H9 (cell line): ENCODE measurements around the gene FBXO34. TPM values are rescaled to one million over a fixed set of nuclear protein-coding genes. Genes with fewer than 3 reads are reported as not detected.

ENCODE experiments used
- DNase-seq: peaks from one replicate; pipeline ENCODE4 v3.0.0-alpha.2; 2017
- H2AFZ ChIP-seq: one replicate; pipeline ENCODE4 v1.6.1; 2013; ENCODE audit warnings: mild to moderate bottlenecking, low read length, control low read depth, moderate library complexity
- H2AK5ac ChIP-seq: 2 replicates; pipeline ENCODE4 v1.6.1; 2013; ENCODE audit warnings: low read length, control low read depth, mixed read lengths; ENCODE audit not compliant: insufficient read length
- H2BK120ac ChIP-seq: one replicate; pipeline ENCODE4 v1.6.1; 2013; ENCODE audit warnings: low read depth, mild to moderate bottlenecking, low read length, control low read depth, inconsistent platforms; ENCODE audit not compliant: poor library complexity, severe bottlenecking
- H2BK12ac ChIP-seq: 2 replicates; pipeline ENCODE4 v1.6.1; 2013; ENCODE audit warnings: low read length, control low read depth, mixed read lengths, low read depth; ENCODE audit not compliant: insufficient read length
- H2BK15ac ChIP-seq: 2 replicates; pipeline ENCODE4 v1.6.1; 2013; ENCODE audit warnings: low read depth, low read length, control low read depth
- H2BK20ac ChIP-seq: one replicate; pipeline ENCODE4 v1.6.1; 2013; ENCODE audit warnings: low read depth, mild to moderate bottlenecking, low read length, control low read depth, inconsistent platforms; ENCODE audit not compliant: poor library complexity, severe bottlenecking
- H2BK5ac ChIP-seq: 2 replicates; pipeline ENCODE4 v1.6.1; 2013; ENCODE audit warnings: low read length, control low read depth, mixed read lengths; ENCODE audit not compliant: insufficient read length
- H3K14ac ChIP-seq: 2 replicates; pipeline ENCODE4 v1.6.1; 2013; ENCODE audit warnings: low read length, control low read depth; ENCODE audit not compliant: insufficient read depth
- H3K18ac ChIP-seq: 2 replicates; pipeline ENCODE4 v1.6.1; 2013; ENCODE audit warnings: low read depth, mild to moderate bottlenecking, mixed read lengths, low read length, control low read depth; ENCODE audit not compliant: insufficient read length
- H3K23ac ChIP-seq: 2 replicates; pipeline ENCODE4 v1.6.1; 2013; ENCODE audit warnings: low read length, control low read depth, mixed read lengths, low read depth; ENCODE audit not compliant: insufficient read length
- H3K23me2 ChIP-seq: 2 replicates; pipeline ENCODE4 v1.6.1; 2013; ENCODE audit warnings: low read depth, mild to moderate bottlenecking, mixed read lengths, low read length, control low read depth; ENCODE audit not compliant: insufficient read length, poor library complexity, severe bottlenecking
- H3K27ac ChIP-seq: 2 replicates; pipeline ENCODE4 v1.5.1; 2013; ENCODE audit warnings: low read length, control low read depth, mixed read lengths, low read depth; ENCODE audit not compliant: insufficient read length
- H3K27me3 ChIP-seq: 2 replicates; pipeline ENCODE4 v1.6.1; 2013; ENCODE audit warnings: low read length, control low read depth, inconsistent platforms; ENCODE audit not compliant: insufficient read depth
- H3K4ac ChIP-seq: 2 replicates; pipeline ENCODE4 v1.6.1; 2013; ENCODE audit warnings: low read depth, mild to moderate bottlenecking, control low read depth, inconsistent platforms, low read length, moderate library complexity
- H3K4me1 ChIP-seq: 2 replicates; pipeline ENCODE4 v1.6.1; 2013; ENCODE audit warnings: low read length, control low read depth, inconsistent platforms; ENCODE audit not compliant: insufficient read depth
- H3K4me2 ChIP-seq: 2 replicates; pipeline ENCODE4 v1.6.1; 2013; ENCODE audit warnings: low read length, control low read depth, mixed read lengths; ENCODE audit not compliant: insufficient read length, insufficient read depth
- H3K56ac ChIP-seq: 2 replicates; pipeline ENCODE4 v1.6.1; 2013; ENCODE audit warnings: low read depth, mild to moderate bottlenecking, mixed read lengths, low read length, control low read depth; ENCODE audit not compliant: insufficient read length
- H3K79me1 ChIP-seq: 2 replicates; pipeline ENCODE4 v1.6.1; 2013; ENCODE audit warnings: low read depth, mild to moderate bottlenecking, moderate library complexity, low read length, control low read depth, inconsistent platforms; ENCODE audit not compliant: insufficient read depth, poor library complexity, severe bottlenecking
- H3K79me2 ChIP-seq: 2 replicates; pipeline ENCODE4 v1.6.1; 2013; ENCODE audit warnings: low read length, control low read depth, inconsistent platforms; ENCODE audit not compliant: insufficient read depth
- H3K9ac ChIP-seq: 2 replicates; pipeline ENCODE4 v1.6.1; 2013; ENCODE audit warnings: low read length, control low read depth, mixed read lengths; ENCODE audit not compliant: insufficient read length; ENCODE audit errors: extremely low read depth
- H3K9me3 ChIP-seq: one replicate; pipeline ENCODE4 v1.6.1; 2013; ENCODE audit warnings: low read depth, low read length, inconsistent platforms; ENCODE audit not compliant: control insufficient read depth
- H3T11ph ChIP-seq: one replicate; pipeline ENCODE4 v1.6.1; 2013; ENCODE audit warnings: mild to moderate bottlenecking, low read length, control low read depth, inconsistent platforms
- H4K20me1 ChIP-seq: one replicate; pipeline ENCODE4 v1.6.1; 2013; ENCODE audit not compliant: control insufficient read depth, insufficient read length, insufficient read depth
- H4K5ac ChIP-seq: 2 replicates; pipeline ENCODE4 v1.6.1; 2013; ENCODE audit warnings: low read depth, mild to moderate bottlenecking, mixed read lengths, low read length, control low read depth; ENCODE audit not compliant: insufficient read length
- H4K8ac ChIP-seq: replicated peaks from 2 replicates; pipeline ENCODE4 v1.6.1; 2013; ENCODE audit warnings: low read length, control low read depth, mixed read lengths, low read depth; ENCODE audit not compliant: insufficient read length
- H4K91ac ChIP-seq: 2 replicates; pipeline ENCODE4 v1.6.1; 2013; ENCODE audit warnings: low read depth, mild to moderate bottlenecking, moderate library complexity, mixed read lengths, low read length, control low read depth; ENCODE audit not compliant: insufficient read length
- H3K27ac Mint-ChIP-seq, 3 experiments: 2 replicates in 2 of 3; 3 replicates in 1 of 3; pipeline ENCODE4 v1.8.0; 2020 to 2021; ENCODE audit warnings: mixed read lengths in 3 of 3, mild to moderate bottlenecking in 1 of 3, moderate library complexity in 1 of 3
- H3K27me3 Mint-ChIP-seq: 2 replicates; pipeline ENCODE4 v1.8.0; 2021; ENCODE audit warnings: low read depth, mild to moderate bottlenecking, moderate library complexity, mixed read lengths
- H3K36me3 Mint-ChIP-seq, 3 experiments: 2 replicates in 2 of 3; 3 replicates in 1 of 3; pipeline ENCODE4 v1.8.0; 2020 to 2021; ENCODE audit warnings: low read depth in 3 of 3, mixed read lengths in 3 of 3; ENCODE audit not compliant: insufficient read depth in 1 of 3
- H3K4me1 Mint-ChIP-seq, 2 experiments: 2 replicates each; pipeline ENCODE4 v1.8.0; 2020; ENCODE audit warnings: mixed read lengths in 2 of 2
- H3K4me3 Mint-ChIP-seq, 2 experiments: 2 replicates in 1 of 2; 3 replicates in 1 of 2; pipeline ENCODE4 v1.8.0; 2020 to 2021; ENCODE audit warnings: mild to moderate bottlenecking in 2 of 2, mixed read lengths in 2 of 2, moderate library complexity in 1 of 2
- H3K9me3 Mint-ChIP-seq, 2 experiments: 2 replicates in 1 of 2; 3 replicates in 1 of 2; pipeline ENCODE4 v1.8.0; 2020; ENCODE audit warnings: mild to moderate bottlenecking in 2 of 2, mixed read lengths in 2 of 2, moderate library complexity in 1 of 2
- CTCF ChIP-seq: fragments of 200-600 bp; sonication (generic); conservative IDR thresholded peaks from 3 replicates; pipeline ENCODE4 v1.8.0; 2021; ENCODE audit warnings: antibody characterized with exemption, mild to moderate bottlenecking
- WGBS: extraction: QIAGEN DNeasy Blood & Tissue Kit; methylation state at CpG from one replicate; pipeline ENCODE4 v1.1.7; 2013; ENCODE audit warnings: missing lambda C conversion rate, low lambda C conversion rate, mixed read lengths; ENCODE audit not compliant: insufficient read length; ENCODE audit errors: extremely low coverage; 5-methylcytosine and 5-hydroxymethylcytosine counted together
- total RNA-seq: library from RNA; stranded (reverse); gene quantifications from 2 replicates; pipeline ENCODE4 v1.2.1, GENCODE V29; 2021

FBXO34 gene
- total RNA-seq, 1 experiment from 2014 or later: 12.0 TPM

DNA sequence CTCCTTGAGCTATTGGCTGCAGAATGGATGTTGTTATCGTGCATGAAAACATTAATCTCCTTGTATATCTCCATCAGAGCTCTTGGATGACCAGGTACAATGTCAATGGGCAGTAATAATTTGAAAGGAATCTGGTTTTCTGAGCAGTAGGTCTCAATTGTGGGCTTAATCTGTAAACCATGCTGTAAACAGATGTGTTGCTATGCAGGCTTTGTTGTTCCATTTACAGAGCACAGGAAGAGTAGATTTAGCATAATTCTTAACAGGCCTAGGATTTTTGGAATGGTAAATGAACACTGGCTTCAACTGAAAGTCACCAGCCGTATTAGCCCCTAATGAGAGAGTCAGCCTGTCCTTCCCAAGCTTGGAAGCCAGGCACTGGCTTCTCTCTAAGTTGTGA, 90.0 kb downstream of the FBXO34 start:
- no peaks in the 10 kb centered on the region for H3K4me1 Mint-ChIP-seq
- H3K27me3 Mint-ChIP-seq: no peaks in the 10 kb centered on the region
- Histone ChIP-seq H2BK15ac (no peak overlapping the region), H3K27ac (no peak overlapping the region), H4K91ac (no peak overlapping the region), H3K14ac (no peak overlapping the region), H3K4me1 (no peaks in the 10 kb centered on the region), H2BK12ac (no peak overlapping the region), H3K56ac (no peak overlapping the region), H3K23me2 (no peaks in the 10 kb centered on the region), H2AK5ac (no peak overlapping the region), H2AFZ (no peak overlapping the region), H3K27me3 (no peaks in the 10 kb centered on the region), H3K9ac (no peak overlapping the region), H3K9me3 (no peaks in the 10 kb centered on the region), H3K79me1 (no peaks in the 10 kb centered on the region), H2BK20ac (no peak overlapping the region), H3K4me2 (no peak overlapping the region), H4K20me1 (no peaks in the 10 kb centered on the region), H4K8ac (no peak overlapping the region), H3K4ac (no peak overlapping the region), H4K5ac (no peak overlapping the region), H2BK120ac (no peak overlapping the region), H3K23ac (no peak overlapping the region), H3K18ac (no peak overlapping the region), H3K79me2 (no peaks in the 10 kb centered on the region), H3T11ph (no peak overlapping the region), H2BK5ac (no peak overlapping the region)
- peaks cover 4 to 18% (median 12%) of the 10 kb centered on the region in 3 experiments; a peak in 6 of 7 replicates for H3K36me3 Mint-ChIP-seq
- no peak for TF ChIP-seq CTCF
- H3K4me3 Mint-ChIP-seq: no peak overlapping the region
- WGBS: no CpG with 5 or more reads among the region's 2 CpGs
- no peak overlapping the region for H3K27ac Mint-ChIP-seq
- no peaks in the 10 kb centered on the region for H3K9me3 Mint-ChIP-seq
- no peak for DNase-seq
